SK-N-SH treated with all-trans-retinoic acid at 6 μM for 48 hours (cell line): ENCODE results near the gene CNTD1.

Experiments used
- ATAC-seq: fragments of 200-7000 bp; cut with Tn5 transposase; 3 replicates; pipeline ENCODE4 v1.9.1; 2020; ENCODE audit warnings: mild to moderate bottlenecking, moderate library complexity
- ARNTL ChIP-seq: fragments of 450-650 bp; formaldehyde crosslinking; IDR thresholded peaks from 2 replicates; pipeline ENCODE4 v1.5.0; 2020; ENCODE audit warnings: low read depth, mild to moderate bottlenecking, moderate library complexity, borderline replicate concordance
- BACH2 ChIP-seq: fragments of 250-450 bp; sonication (Bioruptor Pico); IDR thresholded peaks from 2 replicates; pipeline ENCODE4 v1.9.0; 2021; ENCODE audit warnings: mild to moderate bottlenecking, borderline replicate concordance
- CREB5 ChIP-seq: fragments of 250-450 bp; sonication (Bioruptor Pico); IDR thresholded peaks from 2 replicates; pipeline ENCODE4 v1.5.1; 2020; ENCODE audit warnings: low read depth, mild to moderate bottlenecking, moderate library complexity
- CSDC2 ChIP-seq: fragments of 250-450 bp; sonication (Bioruptor Pico); IDR thresholded peaks from 2 replicates; pipeline ENCODE4 v1.5.0; 2020; ENCODE audit warnings: mild to moderate bottlenecking, moderate library complexity
- CSRNP3 ChIP-seq: fragments of 250-450 bp; sonication (Bioruptor Pico); IDR thresholded peaks from 2 replicates; pipeline ENCODE4 v1.5.1; 2021; ENCODE audit warnings: mild to moderate bottlenecking, moderate library complexity
- ESRRG ChIP-seq: fragments of 250-450 bp; sonication (Bioruptor Pico); IDR thresholded peaks from 2 replicates; pipeline ENCODE4 v1.6.1; 2021; ENCODE audit warnings: mild to moderate bottlenecking
- ISL1 ChIP-seq: fragments of 250-450 bp; sonication (Bioruptor Pico); IDR thresholded peaks from 2 replicates; pipeline ENCODE4 v2.1.2; 2022; ENCODE audit warnings: mild to moderate bottlenecking, moderate library complexity
- OSR1 ChIP-seq: fragments of 250-450 bp; sonication (Bioruptor Pico); IDR thresholded peaks from 2 replicates; pipeline ENCODE4 v1.8.0; 2022; ENCODE audit warnings: moderate library complexity, mild to moderate bottlenecking, inconsistent platforms
- PATZ1 ChIP-seq: fragments of 250-450 bp; sonication (Bioruptor Pico); IDR thresholded peaks from 2 replicates; pipeline ENCODE4 v1.8.0; 2020; ENCODE audit warnings: mild to moderate bottlenecking, moderate library complexity, borderline replicate concordance
- POU6F1 ChIP-seq: fragments of 250-450 bp; sonication (Bioruptor Pico); IDR thresholded peaks from 2 replicates; pipeline ENCODE4 v1.8.0; 2021; ENCODE audit warnings: low read depth, mild to moderate bottlenecking, moderate library complexity, borderline replicate concordance
- PPARA ChIP-seq: fragments of 250-450 bp; sonication (Bioruptor Pico); IDR thresholded peaks from 2 replicates; pipeline ENCODE4 v1.5.0; 2020; ENCODE audit warnings: mild to moderate bottlenecking, borderline replicate concordance
- RARB ChIP-seq: fragments of 250-450 bp; sonication (Bioruptor Pico); IDR thresholded peaks from 2 replicates; pipeline ENCODE4 v1.8.0; 2021; ENCODE audit warnings: mild to moderate bottlenecking, moderate library complexity
- SNAI2 ChIP-seq: fragments of 250-450 bp; sonication (Bioruptor Pico); IDR thresholded peaks from 2 replicates; pipeline ENCODE4 v1.5.0; 2020; ENCODE audit warnings: mild to moderate bottlenecking, moderate library complexity
- TCF4 ChIP-seq: fragments of 250-450 bp; sonication (Bioruptor Pico); IDR thresholded peaks from 2 replicates; pipeline ENCODE4 v1.8.0; 2021; ENCODE audit warnings: mild to moderate bottlenecking, moderate library complexity, borderline replicate concordance
- TOX ChIP-seq: fragments of 250-450 bp; sonication (Bioruptor Pico); IDR thresholded peaks from 2 replicates; pipeline ENCODE4 v1.8.0; 2021; ENCODE audit warnings: mild to moderate bottlenecking, moderate library complexity, borderline replicate concordance
- TSHZ2 ChIP-seq: fragments of 250-450 bp; sonication (Bioruptor Pico); IDR thresholded peaks from 2 replicates; pipeline ENCODE4 v1.5.0; 2020; ENCODE audit warnings: mild to moderate bottlenecking, moderate library complexity
- ZC3H10 ChIP-seq: fragments of 250-450 bp; sonication (Bioruptor Pico); IDR thresholded peaks from 2 replicates; pipeline ENCODE4 v1.5.1; 2021; ENCODE audit warnings: mild to moderate bottlenecking, moderate library complexity
- ZFP3 ChIP-seq: fragments of 250-450 bp; sonication (Bioruptor Pico); IDR thresholded peaks from 2 replicates; pipeline ENCODE4 v1.5.0; 2020; ENCODE audit warnings: mild to moderate bottlenecking, moderate library complexity
- ZFP30 ChIP-seq: fragments of 450-650 bp; formaldehyde crosslinking; IDR thresholded peaks from 2 replicates; pipeline ENCODE4 v1.5.0; 2022; ENCODE audit warnings: mild to moderate bottlenecking, moderate library complexity
- ZNF565 ChIP-seq: fragments of 450-650 bp; formaldehyde crosslinking; conservative IDR thresholded peaks from 2 replicates; pipeline ENCODE4 v1.5.0; 2020; ENCODE audit warnings: low read depth, mild to moderate bottlenecking, moderate library complexity
- ZNF70 ChIP-seq: fragments of 450-650 bp; formaldehyde crosslinking; IDR thresholded peaks from 2 replicates; pipeline ENCODE4 v1.5.0; 2020; ENCODE audit warnings: mild to moderate bottlenecking, moderate library complexity
- ZNF8 ChIP-seq: fragments of 450-650 bp; formaldehyde crosslinking; IDR thresholded peaks from 2 replicates; pipeline ENCODE4 v1.5.0; 2020; ENCODE audit warnings: mild to moderate bottlenecking, moderate library complexity

Gene CNTD1

GRCh38 chr17:42760652-42761581 lies 37.7 kb upstream of the CNTD1 start, which contains the start of gene RAMP2:
TSS of gene RAMP2 (plus strand) at chr17:42761227. CDS start at chr17:42761262, 35 bp downstream.
- peak; percentile 55 for ATAC-seq
- no peak for TF ChIP-seq PATZ1
- TF ChIP-seq BACH2 (CRISPR knock-in tag) = no peak
- no peak for TF ChIP-seq SNAI2
- TF ChIP-seq ZNF70 (CRISPR knock-in tag) = no peak
- no peak for TF ChIP-seq TOX (CRISPR knock-in tag)
- TF ChIP-seq CREB5 = no peak
- TF ChIP-seq ZNF8 (CRISPR knock-in tag) = no peak
- no peak for TF ChIP-seq ZNF565 (CRISPR knock-in tag)
- TF ChIP-seq ZFP3 (CRISPR knock-in tag) = no peak
- TF ChIP-seq POU6F1 = no peak
- no peak for TF ChIP-seq ZFP30
- no peak for TF ChIP-seq CSDC2 (CRISPR knock-in tag)
- TF ChIP-seq ARNTL (CRISPR knock-in tag) = no peak
- no peak for TF ChIP-seq TSHZ2 (CRISPR knock-in tag)
- no peak for TF ChIP-seq ISL1 (CRISPR knock-in tag)
- no peak for TF ChIP-seq ESRRG (CRISPR knock-in tag)

- TF ChIP-seq PPARA (CRISPR knock-in tag) = no peak
- TF ChIP-seq CSRNP3 = no peak
- no peak for TF ChIP-seq BACH2 (CRISPR knock-in tag)
- no peak for TF ChIP-seq ZFP3 (CRISPR knock-in tag)
- no peak for TF ChIP-seq RARB (CRISPR knock-in tag)
- no peak for TF ChIP-seq ZNF8 (CRISPR knock-in tag)
- TF ChIP-seq POU6F1 = no peak
- TF ChIP-seq ZNF70 (CRISPR knock-in tag) = no peak
- TF ChIP-seq SNAI2 = no peak
- no peak for TF ChIP-seq ESRRG (CRISPR knock-in tag)
- TF ChIP-seq PATZ1 = no peak
- no peak for TF ChIP-seq ARNTL (CRISPR knock-in tag)
- TF ChIP-seq ZNF565 (CRISPR knock-in tag) = no peak
- no peak for TF ChIP-seq TSHZ2 (CRISPR knock-in tag)
- TF ChIP-seq TCF4 = no peak
- TF ChIP-seq ZC3H10 = no peak
- no peak for TF ChIP-seq ISL1 (CRISPR knock-in tag)
- no peak for TF ChIP-seq OSR1
- no peak for ATAC-seq
Observed at GRCh38 chr17:42761638-42762037, 37.0 kb upstream of the CNTD1 start.
